ENCODE measurements around the gene RBM23. TPM values are rescaled to one million over a fixed set of nuclear protein-coding genes. Genes with fewer than 3 reads are reported as not detected.

RBM23 gene
- total RNA-seq, 2 donors from 2014 or later: 52.0 to 68.6 TPM

DNA sequence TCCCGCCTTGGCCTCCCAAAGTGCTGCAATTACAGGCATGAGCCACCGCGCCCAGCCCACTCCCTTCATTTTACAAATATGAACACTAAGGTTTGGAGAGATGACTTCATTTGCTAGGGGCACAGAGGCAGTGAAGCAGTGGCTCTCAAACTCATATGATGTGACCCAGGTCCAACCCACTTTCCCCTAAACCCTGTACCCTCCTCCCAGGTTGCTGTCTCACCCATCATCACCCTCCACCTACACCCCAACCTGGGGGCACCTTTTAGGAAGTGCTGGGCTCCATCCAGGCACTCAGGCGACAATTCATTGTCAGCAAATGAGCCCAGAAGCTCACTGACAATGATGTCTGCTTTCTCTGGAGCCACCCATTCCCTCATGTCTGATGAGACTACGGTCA lies 4.8 kb upstream of the RBM23 start:
- peaks cover 69% of the 10 kb centered on the region for H3K36me3 ChIP-seq (ENCODE audit: control insufficient read depth, insufficient read depth, low read length)

GRCh38 chr14:22922294-22922693 lies 3.3 kb upstream of the RBM23 start:
- 96 to 100% methylated on average over 2 of the region's 2 CpGs for WGBS, 2 experiments (ENCODE audit: insufficient coverage in 1 of 2, insufficient read length in 1 of 2)
- H3K36me3 ChIP-seq (ENCODE audit: control insufficient read depth, insufficient read depth, low read length): peaks cover 68% of the 10 kb centered on the region
- H3K27me3 Mint-ChIP-seq (ENCODE audit: insufficient read depth): no peaks in the 10 kb centered on the region

More for the DNA sequence above, 4.8 kb upstream of the RBM23 start:
- Mint-ChIP-seq H3K36me3 (ENCODE audit: low read depth) (peaks cover 65% of the 10 kb centered on the region), H3K4me3 (no peak overlapping the region), H3K9me3 (no peaks in the 10 kb centered on the region), H3K4me1 (peaks cover 17% of the 10 kb centered on the region), H3K27me3 (ENCODE audit: insufficient read depth) (no peaks in the 10 kb centered on the region), H3K27ac (no peak overlapping the region)
- 94 to 97% methylated on average over 5 of the region's 5 CpGs for WGBS, 2 experiments (ENCODE audit: insufficient coverage in 1 of 2, insufficient read length in 1 of 2)
- H3K27ac ChIP-seq (ENCODE audit: low read depth, low read length): no peak overlapping the region
- no peaks in the 10 kb centered on the region for H3K9me3 ChIP-seq (ENCODE audit: control insufficient read depth, low read length)
- no peak overlapping the region for H3K9ac ChIP-seq (ENCODE audit: extremely low read depth, low read length, poor library complexity, severe bottlenecking)
- peaks cover 15% of the 10 kb centered on the region for H3K4me1 ChIP-seq (ENCODE audit: control insufficient read depth, insufficient read depth, low read length)
- no peak for TF ChIP-seq CTCF (conservative IDR thresholded peaks at IDR 0.05)
- no peak overlapping the region for H3K4me3 ChIP-seq (ENCODE audit: low read length)
- H3K27me3 ChIP-seq (ENCODE audit: control insufficient read depth, insufficient read depth, low read length, poor library complexity, severe bottlenecking): no peaks in the 10 kb centered on the region
- no peak for DNase-seq

DNA sequence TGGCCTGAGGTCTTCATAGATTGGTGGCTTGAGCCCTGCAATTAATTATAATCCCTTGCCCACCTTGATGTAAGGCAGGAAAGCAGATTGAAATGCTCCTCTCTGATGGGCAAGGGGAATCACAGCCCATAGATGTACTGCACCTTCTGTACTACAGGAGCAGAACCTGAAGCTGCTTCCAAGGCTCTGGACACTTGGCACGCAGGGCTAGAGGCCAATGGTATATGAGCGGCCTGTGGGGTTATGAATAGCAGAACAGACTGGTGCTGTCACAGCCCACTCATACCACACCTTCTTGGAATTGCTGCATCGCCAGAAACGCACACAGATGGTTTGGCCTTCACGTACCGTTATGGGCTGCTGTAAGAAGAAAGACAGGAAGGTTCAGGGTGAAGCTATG lies 1.7 kb upstream of the RBM23 start:
- TF ChIP-seq CTCF (conservative IDR thresholded peaks at IDR 0.05): no peak
- Histone ChIP-seq H3K4me3 (ENCODE audit: low read length) (no peak overlapping the region), H3K27ac (ENCODE audit: low read depth, low read length) (no peak overlapping the region), H3K27me3 (ENCODE audit: control insufficient read depth, insufficient read depth, low read length, poor library complexity, severe bottlenecking) (no peaks in the 10 kb centered on the region), H3K36me3 (ENCODE audit: control insufficient read depth, insufficient read depth, low read length) (peaks cover 61% of the 10 kb centered on the region), H3K9ac (ENCODE audit: extremely low read depth, low read length, poor library complexity, severe bottlenecking) (no peak overlapping the region), H3K4me1 (ENCODE audit: control insufficient read depth, insufficient read depth, low read length) (peaks cover 7% of the 10 kb centered on the region), H3K9me3 (ENCODE audit: control insufficient read depth, low read length) (no peaks in the 10 kb centered on the region)
- 94 to 100% methylated on average over 1 to 6 of the region's 6 CpGs for WGBS, 2 experiments (ENCODE audit: insufficient coverage in 1 of 2, insufficient read length in 1 of 2)
- H3K4me3 Mint-ChIP-seq: no peak overlapping the region
- DNase-seq: no peak
- H3K27ac Mint-ChIP-seq: no peak overlapping the region
- H3K4me1 Mint-ChIP-seq: peaks cover 19% of the 10 kb centered on the region
- no peaks in the 10 kb centered on the region for H3K27me3 Mint-ChIP-seq (ENCODE audit: insufficient read depth)
- H3K36me3 Mint-ChIP-seq (ENCODE audit: low read depth): peaks cover 63% of the 10 kb centered on the region
- H3K9me3 Mint-ChIP-seq: no peaks in the 10 kb centered on the region

More at GRCh38 chr14:22922294-22922693, 3.3 kb upstream of the RBM23 start:
- Mint-ChIP-seq H3K9me3 (no peaks in the 10 kb centered on the region), H3K4me3 (no peak overlapping the region), H3K36me3 (ENCODE audit: low read depth) (peaks cover 69% of the 10 kb centered on the region), H3K27ac (no peak overlapping the region), H3K4me1 (peaks cover 16% of the 10 kb centered on the region)
- H3K9me3 ChIP-seq (ENCODE audit: control insufficient read depth, low read length): no peaks in the 10 kb centered on the region
- H3K27ac ChIP-seq (ENCODE audit: low read depth, low read length): no peak overlapping the region
- no peak overlapping the region for H3K9ac ChIP-seq (ENCODE audit: extremely low read depth, low read length, poor library complexity, severe bottlenecking)
- no peak overlapping the region for H3K4me3 ChIP-seq (ENCODE audit: low read length)
- peaks cover 7% of the 10 kb centered on the region for H3K4me1 ChIP-seq (ENCODE audit: control insufficient read depth, insufficient read depth, low read length)
- no peaks in the 10 kb centered on the region for H3K27me3 ChIP-seq (ENCODE audit: control insufficient read depth, insufficient read depth, low read length, poor library complexity, severe bottlenecking)
- no peak for TF ChIP-seq CTCF (conservative IDR thresholded peaks at IDR 0.05)
- DNase-seq: no peak

All from endodermal cell (in vitro differentiated cells).